Activated T-helper 1 cell treated with Interleukin-2 at 50 U/mL for 16 hours (primary cell): ENCODE measurements around the gene RESF1.

ENCODE experiments used
- DNase-seq: peaks from one replicate; pipeline ENCODE4 v3.0.0-alpha.2; 2020; ENCODE audit warnings: low read depth

RESF1 gene

DNA sequence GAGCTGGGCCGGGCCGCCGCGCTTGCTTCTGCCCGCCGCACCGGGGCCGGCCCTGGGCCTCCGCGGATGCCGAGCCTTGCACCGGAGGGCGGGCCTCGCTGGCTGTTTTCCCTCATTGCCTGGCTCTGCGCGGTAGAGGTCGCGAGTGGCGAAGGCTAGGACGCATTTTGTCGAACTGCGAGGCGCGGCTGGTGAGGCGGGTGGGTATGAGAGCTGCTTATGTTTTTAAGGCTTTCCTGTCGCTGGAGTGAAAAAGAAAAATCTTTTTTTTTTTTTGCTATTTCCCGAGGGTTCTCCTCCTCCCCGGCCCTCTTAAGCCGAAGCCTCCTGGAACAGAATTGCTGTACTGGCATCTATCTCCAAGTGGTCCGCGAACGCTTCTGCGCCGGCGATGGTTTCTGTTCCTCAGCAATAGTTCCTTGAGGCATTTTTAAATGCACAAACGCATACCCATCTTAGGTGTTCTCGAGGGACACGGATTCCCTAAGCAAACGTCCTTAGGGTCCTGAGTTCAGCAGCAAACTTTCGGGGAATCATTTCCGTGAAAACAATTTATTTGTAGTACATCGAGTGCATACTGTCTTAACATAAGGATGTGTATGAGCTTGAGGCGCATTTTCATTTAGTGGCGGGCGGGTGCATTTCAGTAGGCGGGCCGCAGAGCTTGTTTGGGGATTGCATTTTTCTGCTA is 631 bp downstream of the RESF1 start:
- DNase-seq: peak; percentile 58

DNA sequence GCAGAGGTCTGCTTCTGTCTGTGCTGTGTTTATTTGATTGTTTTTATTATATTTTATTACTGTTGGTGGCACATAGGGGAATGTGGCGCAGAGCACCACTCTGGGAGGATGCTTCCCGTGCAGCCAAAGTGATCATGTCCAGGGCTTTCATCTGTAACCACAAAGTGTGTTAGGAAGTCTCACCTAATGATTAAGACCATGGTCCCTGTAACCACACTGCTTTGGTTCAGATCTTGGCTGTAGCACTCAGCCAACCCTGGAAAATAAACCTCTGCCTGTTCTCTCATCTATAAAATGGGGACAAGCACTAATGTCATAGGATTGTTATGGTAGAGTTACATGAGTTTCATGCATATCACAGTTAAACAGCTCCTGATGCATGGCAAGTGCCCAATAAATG is 1.9 kb downstream of the RESF1 start:
- no peak for DNase-seq

- DNase-seq: no peak
Measured at GRCh38 chr12:31962076-31962475, 2.9 kb downstream of the RESF1 start.

DNA sequence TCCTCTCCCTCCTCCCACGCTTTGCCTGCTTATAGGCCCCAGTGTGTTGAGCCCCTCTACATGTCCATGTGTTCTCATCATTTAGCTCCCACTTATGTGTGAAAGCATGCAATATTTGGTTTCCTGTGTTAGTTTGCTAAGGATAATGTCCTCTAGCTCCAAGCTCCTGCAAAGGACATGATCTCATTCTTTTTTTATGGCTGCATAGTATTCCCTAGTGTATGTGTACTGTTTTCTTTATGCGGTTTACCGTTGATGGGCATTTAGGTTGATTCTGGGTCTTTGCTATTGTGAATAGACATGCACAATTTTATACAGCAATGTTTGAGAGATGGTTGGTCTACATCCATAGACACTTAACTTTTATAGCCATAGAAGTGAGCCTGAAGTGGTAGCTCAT is 5.1 kb downstream of the RESF1 start:
- no peak for DNase-seq

DNA sequence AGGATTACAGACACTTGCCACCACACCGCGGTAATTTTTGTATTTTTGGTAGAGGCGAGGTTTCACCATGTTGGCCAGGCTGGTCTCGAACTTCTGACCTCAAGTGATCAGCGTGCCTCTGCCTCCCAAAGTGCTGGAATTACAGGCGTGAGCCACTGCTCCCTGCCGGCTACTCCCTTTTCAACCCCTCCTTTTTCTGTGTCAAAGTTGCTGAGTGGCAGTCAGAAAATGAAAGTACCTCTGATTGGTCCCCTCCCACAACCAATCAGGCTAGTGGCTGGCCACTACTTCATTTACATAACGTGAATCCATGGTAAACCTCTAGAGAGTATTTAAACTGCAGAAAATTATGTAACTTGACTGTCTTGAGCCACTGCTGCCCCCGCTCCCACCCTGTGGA is 5.9 kb downstream of the RESF1 start:
- no peak for DNase-seq

DNA sequence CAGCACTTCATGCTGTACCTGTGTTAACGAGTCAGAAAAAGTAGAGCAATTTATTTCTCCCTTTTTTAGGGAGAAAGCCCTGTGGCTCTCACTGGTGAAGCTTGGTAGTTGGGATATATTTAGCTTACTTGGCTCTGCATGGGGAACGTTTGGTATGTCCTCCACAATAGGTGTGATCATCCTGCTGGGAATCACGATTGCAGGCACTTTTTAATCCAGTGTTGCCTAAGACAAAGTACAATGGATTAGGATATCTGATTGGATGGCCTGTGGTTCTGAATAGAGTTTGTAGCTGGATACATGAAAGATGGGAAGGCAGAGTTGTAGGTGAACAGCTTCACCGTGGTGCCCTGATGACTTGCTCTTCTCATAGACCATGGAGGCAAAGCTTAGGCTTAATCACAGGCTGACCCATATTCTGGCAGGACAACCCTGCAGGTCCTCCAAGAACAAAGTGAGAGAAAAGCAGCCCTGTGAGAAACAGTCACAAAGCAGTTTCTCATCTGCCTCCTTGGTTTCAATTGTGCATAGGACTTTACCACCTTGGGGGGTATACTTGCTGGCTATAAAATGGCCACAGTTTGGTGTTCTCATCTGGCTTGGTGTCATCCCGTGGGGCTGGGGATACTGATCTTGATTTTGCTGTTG is 7.5 kb downstream of the RESF1 start:
- no peak for DNase-seq

- DNase-seq: no peak
Measured at GRCh38 chr12:31967539-31967938, 8.3 kb downstream of the RESF1 start.

DNA sequence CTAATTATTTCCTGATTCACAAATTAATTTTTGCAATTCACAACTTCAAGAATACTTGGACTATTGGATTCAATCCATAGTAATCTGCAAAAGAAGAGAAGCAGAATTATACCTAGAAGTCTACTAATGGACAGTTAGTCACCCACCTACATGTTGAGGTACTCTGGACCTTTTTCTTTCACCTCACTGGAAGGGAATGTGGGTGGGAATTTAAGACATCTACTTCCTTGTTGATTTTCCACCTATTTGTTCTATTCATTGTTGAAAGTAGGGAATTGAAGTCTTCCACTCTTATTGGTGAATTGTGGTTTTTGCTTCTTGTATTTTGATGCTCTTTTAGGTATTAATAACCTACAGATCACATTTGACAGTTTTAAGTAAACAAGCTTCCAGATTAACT is 11.0 kb downstream of the RESF1 start:
- no peak for DNase-seq

- no peak for DNase-seq
Measured at GRCh38 chr12:31973818-31974217, 14.6 kb downstream of the RESF1 start.

DNA sequence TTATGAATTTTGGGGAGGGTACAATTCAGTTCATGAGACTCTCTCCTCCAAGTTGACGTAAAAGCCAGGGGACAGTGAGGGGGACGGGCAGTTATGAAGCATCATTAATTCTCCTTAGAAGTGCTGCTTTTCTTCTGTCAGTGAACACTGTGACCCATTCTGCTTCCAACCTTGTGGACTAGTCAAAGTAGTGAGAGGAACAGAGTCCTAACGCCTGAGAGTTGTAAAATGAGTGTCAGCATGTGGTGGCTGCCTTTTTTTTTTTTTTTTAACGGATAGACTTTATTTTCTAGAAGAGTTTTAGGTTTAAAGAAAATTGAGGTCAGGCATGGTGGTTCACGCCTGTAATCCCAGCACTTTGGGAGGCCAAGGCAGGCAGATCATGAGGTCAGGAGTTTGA is 15.5 kb downstream of the RESF1 start:
- no peak for DNase-seq

DNA sequence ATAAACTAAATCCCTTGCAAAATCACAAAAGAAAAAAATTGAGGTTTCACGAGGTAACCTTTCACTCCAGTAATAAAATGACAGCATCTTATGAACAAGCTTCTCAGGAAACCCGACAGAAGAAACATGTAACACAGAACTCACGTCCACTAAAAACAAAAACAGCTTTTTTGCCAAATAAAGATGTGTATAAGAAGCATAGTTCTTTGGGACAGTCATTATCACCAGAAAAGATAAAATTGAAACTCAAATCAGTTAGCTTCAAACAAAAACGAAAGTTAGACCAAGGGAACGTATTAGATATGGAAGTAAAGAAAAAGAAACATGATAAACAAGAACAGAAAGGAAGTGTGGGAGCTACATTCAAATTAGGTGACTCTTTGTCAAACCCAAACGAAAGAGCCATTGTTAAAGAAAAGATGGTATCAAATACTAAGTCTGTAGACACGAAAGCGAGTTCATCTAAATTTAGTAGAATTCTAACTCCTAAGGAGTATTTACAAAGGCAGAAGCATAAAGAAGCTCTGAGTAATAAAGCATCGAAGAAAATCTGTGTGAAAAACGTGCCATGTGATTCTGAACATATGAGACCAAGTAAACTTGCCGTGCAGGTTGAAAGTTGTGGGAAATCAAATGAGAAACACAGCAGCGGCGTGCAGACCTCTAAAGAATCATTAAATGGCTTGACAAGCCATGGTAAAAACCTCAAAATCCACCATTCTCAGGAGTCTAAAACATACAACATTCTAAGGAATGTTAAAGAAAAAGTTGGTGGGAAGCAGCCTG is 25.8 kb downstream of the RESF1 start:
- no peak for DNase-seq

DNA sequence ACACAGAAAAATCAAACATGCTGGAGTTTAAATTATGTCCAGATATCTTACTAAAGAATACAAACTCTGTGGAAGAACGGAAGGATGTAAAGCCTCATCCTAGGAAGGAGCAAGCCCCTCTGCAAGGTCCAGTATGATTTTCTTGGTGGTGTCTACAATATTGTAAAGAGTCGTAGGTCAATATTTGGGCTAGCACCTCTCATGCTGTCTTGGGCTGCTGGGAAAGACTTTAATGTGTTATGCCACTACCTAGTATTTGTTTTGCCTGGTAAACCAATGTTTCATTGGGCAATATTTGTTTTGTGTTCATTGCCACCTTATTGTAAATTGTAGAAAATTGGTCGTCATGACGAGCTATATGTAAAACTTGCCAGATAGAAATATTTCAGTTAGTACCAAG is 26.6 kb downstream of the RESF1 start:
- DNase-seq: no peak

DNA sequence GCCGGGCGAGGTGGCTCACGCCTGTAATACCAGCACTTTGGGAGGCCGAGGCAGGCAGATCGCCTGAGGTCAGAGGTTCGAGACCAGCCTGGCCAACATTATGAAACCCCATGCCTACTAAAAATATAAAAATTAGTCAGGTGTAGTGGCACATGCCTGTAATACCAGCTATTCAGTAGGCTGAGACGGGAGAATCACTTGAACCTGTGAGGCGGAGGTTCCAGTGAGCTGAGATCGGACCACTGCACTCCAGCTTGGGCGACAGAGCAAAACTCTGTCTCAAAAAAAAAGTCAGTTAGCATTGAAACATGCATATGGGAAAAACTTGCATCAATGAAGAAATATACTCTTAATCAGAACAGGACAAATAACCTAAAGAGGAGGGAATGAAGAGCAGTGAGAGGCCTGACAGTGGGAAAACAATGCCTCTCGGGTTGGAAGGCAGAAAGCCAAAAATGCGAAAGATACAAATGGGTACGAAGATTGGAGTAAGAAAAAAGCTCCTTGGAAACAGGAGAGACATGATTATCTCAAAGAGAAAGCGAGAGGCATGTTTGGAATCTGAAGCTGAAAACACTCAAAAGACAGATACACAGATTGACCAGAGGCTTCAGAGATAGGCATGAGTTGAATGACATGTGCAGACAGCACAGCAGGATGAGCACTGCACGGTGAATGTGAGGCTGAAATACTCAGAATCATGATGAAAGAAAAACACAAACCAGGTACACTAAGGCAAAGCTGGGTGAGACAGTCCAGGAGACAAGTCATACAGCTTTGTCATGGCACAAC is 30.6 kb downstream of the RESF1 start:
- no peak for DNase-seq

GRCh38 chr12:31991146-31991545 is 31.9 kb downstream of the RESF1 start:
- no peak for DNase-seq

DNA sequence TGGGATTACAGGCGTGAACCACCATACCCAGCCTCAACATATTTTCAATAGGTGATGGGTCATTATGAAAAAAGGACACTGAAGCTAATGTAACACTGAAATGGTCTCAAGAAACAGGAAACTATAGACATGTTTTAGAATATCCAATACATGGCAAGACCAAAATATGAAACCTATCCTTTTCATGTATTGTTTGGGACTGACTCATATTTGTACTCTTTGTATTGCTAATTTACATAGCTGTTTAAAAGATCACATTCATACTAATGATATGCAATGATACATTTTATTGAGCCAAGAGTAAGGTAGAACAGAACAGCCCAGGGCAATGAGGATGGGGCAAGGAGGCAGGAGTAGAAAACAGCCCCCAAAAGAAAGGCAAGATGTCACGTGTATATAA is 32.6 kb downstream of the RESF1 start:
- DNase-seq: no peak

GRCh38 chr12:31999692-32000091 is 40.5 kb downstream of the RESF1 start:
- DNase-seq: no peak

- DNase-seq: no peak
Measured at GRCh38 chr12:32000373-32001005, 41.3 kb downstream of the RESF1 start.

GRCh38 chr12:32002848-32003493 is 43.8 kb downstream of the RESF1 start:
- DNase-seq: no peak

DNA sequence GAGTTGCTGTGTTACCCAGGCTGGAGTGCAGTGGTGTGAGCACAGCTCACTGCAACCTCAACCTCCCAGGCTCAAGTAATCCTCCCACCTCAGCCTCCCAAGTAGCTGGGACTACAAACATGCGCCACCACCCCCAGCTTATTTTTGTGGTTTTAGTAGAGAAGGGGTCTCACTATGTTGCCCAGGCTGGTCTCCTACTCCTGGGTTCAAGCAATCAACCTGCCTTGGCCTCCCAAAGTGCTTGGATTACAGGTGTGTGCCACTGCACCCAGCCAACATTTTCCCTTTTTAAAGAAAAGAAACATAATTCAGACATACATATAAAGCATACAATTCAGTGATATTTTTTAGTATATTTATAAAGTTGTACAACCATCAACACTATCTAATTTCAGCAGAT is 44.4 kb downstream of the RESF1 start:
- no peak for DNase-seq

DNA sequence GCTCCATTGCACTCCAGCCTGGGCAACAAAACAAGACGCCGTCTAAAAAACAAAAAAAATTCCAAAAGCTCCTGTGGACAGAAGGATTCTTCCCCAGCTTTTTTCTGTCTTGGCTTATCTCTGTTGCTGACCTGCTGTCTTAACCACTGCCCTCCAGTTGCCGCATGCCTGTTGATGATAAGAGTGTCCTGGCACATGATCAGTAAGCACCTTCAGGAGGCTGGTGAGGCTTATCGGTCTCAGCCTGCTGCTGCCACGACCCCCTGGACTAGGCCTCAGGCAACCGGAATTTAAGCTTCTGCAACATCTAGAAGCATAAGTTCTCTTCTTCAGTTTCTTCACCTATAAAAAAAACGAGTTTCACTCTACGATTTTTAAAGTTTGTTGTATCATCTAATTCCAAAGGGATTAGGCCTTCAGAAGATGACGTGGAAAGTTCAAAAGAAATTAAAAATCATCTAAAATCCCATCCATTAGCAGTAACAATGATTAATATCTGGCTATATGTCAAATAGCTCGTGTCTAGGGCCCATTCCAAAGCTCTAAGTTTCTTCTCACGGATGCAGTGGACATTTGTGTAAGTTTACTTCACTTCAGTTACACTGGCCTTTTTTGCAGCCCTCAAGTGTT is 46.4 kb downstream of the RESF1 start:
- DNase-seq: no peak
